ENCODE results near the gene NBPF10. TPM values are rescaled to one million over a fixed set of nuclear protein-coding genes. Genes with fewer than 3 reads are reported as not detected.
"Not testable (repeated sequence)": the region's sequence is repeated elsewhere in the genome, so short reads cannot be mapped to it uniquely, and the experiment has no call there.

NBPF10 gene
- 0.49 and 0.69 TPM in 2 replicates for total RNA-seq (2014; rRNA removed; shearing (Covaris generic); ENCODE audit: low replicate concordance)

DNA sequence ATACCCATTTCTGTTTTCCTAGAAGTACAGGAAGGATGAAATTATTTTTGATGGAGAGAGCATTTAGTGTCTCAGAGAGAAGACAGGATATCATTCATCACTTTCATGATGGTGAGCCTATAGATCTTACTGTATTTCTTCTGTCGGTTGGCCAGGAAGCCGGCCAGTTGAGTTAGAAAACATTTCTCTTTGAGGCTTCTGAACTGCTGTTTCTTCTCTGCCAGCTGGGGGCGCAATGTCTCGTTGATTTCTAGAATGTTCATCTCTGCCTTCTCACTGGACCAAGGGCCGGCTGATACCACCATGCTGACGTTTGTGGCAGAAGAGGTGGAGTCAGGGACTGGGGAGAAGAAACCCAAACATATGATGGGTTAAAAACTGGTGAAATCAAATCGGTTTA, at the start of gene NBPF10:
NBPF10 (minus strand) TSS at position 340 of the 400 bp plus-strand sequence; CDS start at position 305, 35 bp downstream.
- not testable (repeated sequence) for H3K4me3 ChIP-seq, H3K36me3 ChIP-seq, H3K27me3 ChIP-seq, H3K9me3 ChIP-seq, DNase-seq

GRCh38 chr1:146174531-146174930, 29.9 kb upstream of the NBPF10 start:
- H3K27me3 ChIP-seq, H3K4me3 ChIP-seq, H3K9me3 ChIP-seq, H3K36me3 ChIP-seq: not testable (repeated sequence)
- peak; percentile 1 for DNase-seq

GRCh38 chr1:146167740-146168139, 23.1 kb upstream of the NBPF10 start:
- not testable (repeated sequence) for H3K9me3 ChIP-seq, H3K36me3 ChIP-seq, H3K4me3 ChIP-seq, H3K27me3 ChIP-seq, DNase-seq

- H3K36me3 ChIP-seq, DNase-seq, H3K9me3 ChIP-seq, H3K27me3 ChIP-seq, H3K4me3 ChIP-seq: not testable (repeated sequence)
Observed at GRCh38 chr1:146167273-146167672, 22.7 kb upstream of the NBPF10 start.

Other genes with a start within 250 kb of the NBPF10 start
- gene ITGA10, start 234.8 kb downstream of the NBPF10 start, total RNA-seq (2014; rRNA removed; shearing (Covaris generic); ENCODE audit: low replicate concordance) = 0.10 and 0.20 TPM in 2 replicates
- gene PEX11B, start 226.1 kb downstream of the NBPF10 start, total RNA-seq (2014; rRNA removed; shearing (Covaris generic); ENCODE audit: low replicate concordance) = 19.3 and 20.6 TPM in 2 replicates
- 52.3 and 69.3 TPM in 2 replicates for gene RBM8A, start 217.3 kb downstream of the NBPF10 start, total RNA-seq (2014; rRNA removed; shearing (Covaris generic); ENCODE audit: low replicate concordance)
- gene LIX1L, start 186.8 kb downstream of the NBPF10 start, total RNA-seq (2014; rRNA removed; shearing (Covaris generic); ENCODE audit: low replicate concordance) = 30.0 and 38.9 TPM in 2 replicates
- 0.30 TPM in 1 of 2 replicates, not detected in the other for gene ANKRD34A, start 180.2 kb downstream of the NBPF10 start, total RNA-seq (2014; rRNA removed; shearing (Covaris generic); ENCODE audit: low replicate concordance)
- 1.8 and 6.8 TPM in 2 replicates for gene POLR3GL, start 180.1 kb downstream of the NBPF10 start, total RNA-seq (2014; rRNA removed; shearing (Covaris generic); ENCODE audit: low replicate concordance)
- 20.4 and 20.6 TPM in 2 replicates for gene TXNIP, start 148.2 kb downstream of the NBPF10 start, total RNA-seq (2014; rRNA removed; shearing (Covaris generic); ENCODE audit: low replicate concordance)
- not detected in 2 replicates for gene HJV, start 123.1 kb downstream of the NBPF10 start, total RNA-seq (2014; rRNA removed; shearing (Covaris generic); ENCODE audit: low replicate concordance)
- 5.2 and 24.3 TPM in 2 replicates for gene NOTCH2NLA, start 84.2 kb upstream of the NBPF10 start, total RNA-seq (2014; rRNA removed; shearing (Covaris generic); ENCODE audit: low replicate concordance)